GM10266 (cell line): ENCODE data around the gene COG2.
"Not testable (repeated sequence)": the region's sequence is repeated elsewhere in the genome, so short reads cannot be mapped to it uniquely, and the experiment has no call there.

Source experiments
- DNase-seq: peaks from one replicate; pipeline ENCODE4 v3.0.0; 2012; ENCODE audit errors: extremely low spot score
- CTCF ChIP-seq: IDR thresholded peaks from 2 replicates; pipeline ENCODE4 v1.5.1; 2012; ENCODE audit warnings: mild to moderate bottlenecking, low read depth; ENCODE audit not compliant: control insufficient read depth, insufficient read depth; ENCODE audit errors: missing control alignments

The COG2 gene

DNA sequence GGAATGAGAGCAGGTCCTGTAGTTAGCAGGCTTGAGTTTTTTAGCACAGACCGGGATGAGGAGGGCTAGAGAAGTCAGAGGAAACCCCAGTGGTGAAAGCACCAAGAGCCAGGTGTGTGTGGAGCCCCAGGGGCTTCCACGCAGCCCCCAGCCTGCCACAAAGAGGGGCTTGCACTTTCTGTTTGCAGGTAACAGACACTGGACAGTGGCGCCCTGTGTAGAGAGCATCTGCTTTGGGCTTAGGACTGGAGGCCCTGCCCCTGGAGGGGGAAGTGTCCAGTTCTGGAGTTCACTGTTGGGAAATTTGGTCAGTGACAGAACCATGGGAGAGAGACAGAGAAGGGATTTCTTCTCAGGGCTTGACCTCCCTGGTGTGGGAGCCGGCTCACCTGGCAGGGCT is 52.2 kb downstream of the COG2 start:
- DNase-seq, result no peak
- TF ChIP-seq CTCF, result no peak

DNA sequence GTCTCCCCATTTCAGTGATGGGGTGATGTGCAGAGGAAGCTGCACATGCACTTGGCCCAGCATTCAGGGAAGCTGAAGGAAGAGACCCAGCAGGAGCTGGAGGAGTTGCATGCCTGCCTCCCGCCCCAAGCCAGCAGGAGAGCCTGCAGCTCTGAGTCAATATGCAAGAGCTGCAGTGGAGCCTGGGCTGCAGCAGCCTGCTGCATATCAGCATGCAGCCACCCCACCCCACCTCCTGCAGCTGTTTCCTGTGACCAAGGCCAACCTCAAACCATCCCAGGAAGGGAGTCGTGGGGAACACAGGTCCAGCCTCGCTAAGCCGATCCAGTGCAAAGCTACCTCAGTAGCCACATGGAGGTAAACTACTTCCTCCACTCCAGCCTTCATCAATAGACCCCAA is 52.7 kb downstream of the COG2 start:
- TF ChIP-seq CTCF, result no peak
- DNase-seq, result no peak

- no peak for TF ChIP-seq CTCF
- no peak for DNase-seq
These were observed 53.9 kb downstream of the COG2 start for GRCh38 chr1:230696218-230696617.

GRCh38 chr1:230696722-230697437 is 54.6 kb downstream of the COG2 start:
- no peak for TF ChIP-seq CTCF
- no peak for DNase-seq

DNA sequence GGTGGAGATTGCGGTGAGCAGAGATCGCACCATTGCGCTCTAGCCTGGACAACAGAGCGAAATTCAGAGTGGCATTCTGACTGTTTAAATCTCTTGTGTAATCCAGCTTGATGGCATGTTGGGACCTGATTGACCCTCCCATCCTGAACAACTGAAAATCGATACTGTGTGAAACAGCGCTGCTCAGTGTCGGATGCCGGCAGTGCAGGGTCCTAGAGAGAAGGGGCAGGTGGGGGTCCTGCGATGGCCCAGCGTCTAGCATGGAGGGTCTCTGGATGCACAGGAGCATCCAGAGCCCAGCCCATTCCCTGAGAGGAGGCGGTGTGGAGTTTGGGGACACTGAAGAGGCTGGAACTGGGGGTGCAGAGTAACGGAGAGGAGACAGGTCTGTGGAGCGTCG is 55.8 kb downstream of the COG2 start:
- DNase-seq, result no peak
- TF ChIP-seq CTCF, result no peak

GRCh38 chr1:230698964-230699363 is 56.7 kb downstream of the COG2 start:
- DNase-seq, result not testable (repeated sequence)

- DNase-seq, result no peak
- no peak for TF ChIP-seq CTCF
These were observed 57.4 kb downstream of the COG2 start for GRCh38 chr1:230699716-230700115.

DNA sequence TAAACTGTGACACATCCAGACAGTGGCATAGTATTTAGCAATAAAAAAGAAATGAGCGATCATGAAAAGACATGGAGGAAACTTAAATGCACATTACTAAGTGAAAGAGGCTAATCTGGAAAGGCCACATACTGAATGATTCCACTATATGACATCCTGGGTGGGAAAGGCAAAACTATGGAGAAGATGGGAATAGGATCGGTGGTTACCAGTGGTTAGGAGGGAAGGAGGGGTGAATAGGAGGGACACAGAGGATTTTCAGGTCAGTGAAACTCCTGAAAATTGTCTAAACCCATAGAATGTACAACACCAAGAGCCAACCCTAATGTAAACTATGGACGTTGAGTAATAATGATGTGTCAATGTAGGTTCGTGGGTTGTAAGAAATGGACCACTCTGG is 57.9 kb downstream of the COG2 start:
- no peak for TF ChIP-seq CTCF
- DNase-seq, result no peak
